ENCODE measurements around the gene SP9.

DNA sequence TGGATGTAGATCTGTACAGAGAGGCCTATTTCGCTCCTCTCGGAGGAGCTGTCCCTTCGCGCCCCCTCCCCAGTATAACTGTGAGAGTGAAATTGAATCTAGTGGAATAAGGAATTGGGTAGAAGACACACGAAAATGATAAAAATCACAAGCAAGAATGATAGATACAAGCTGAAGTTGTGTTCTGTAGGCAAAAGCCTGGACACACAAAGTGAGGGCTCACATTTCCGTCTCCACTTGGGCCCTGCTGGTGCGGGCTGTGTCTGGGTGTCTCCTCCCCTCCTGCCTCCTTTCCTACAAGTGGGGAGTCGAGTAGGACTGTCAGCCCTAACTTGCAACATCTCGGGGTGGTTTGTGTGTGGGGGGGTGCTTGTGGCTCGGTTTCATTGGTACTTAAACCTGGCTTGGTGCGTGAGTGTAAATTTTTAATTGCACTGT lies 457 bp upstream of the SP9 start:
- TF ChIP-seq, protein P1, sequence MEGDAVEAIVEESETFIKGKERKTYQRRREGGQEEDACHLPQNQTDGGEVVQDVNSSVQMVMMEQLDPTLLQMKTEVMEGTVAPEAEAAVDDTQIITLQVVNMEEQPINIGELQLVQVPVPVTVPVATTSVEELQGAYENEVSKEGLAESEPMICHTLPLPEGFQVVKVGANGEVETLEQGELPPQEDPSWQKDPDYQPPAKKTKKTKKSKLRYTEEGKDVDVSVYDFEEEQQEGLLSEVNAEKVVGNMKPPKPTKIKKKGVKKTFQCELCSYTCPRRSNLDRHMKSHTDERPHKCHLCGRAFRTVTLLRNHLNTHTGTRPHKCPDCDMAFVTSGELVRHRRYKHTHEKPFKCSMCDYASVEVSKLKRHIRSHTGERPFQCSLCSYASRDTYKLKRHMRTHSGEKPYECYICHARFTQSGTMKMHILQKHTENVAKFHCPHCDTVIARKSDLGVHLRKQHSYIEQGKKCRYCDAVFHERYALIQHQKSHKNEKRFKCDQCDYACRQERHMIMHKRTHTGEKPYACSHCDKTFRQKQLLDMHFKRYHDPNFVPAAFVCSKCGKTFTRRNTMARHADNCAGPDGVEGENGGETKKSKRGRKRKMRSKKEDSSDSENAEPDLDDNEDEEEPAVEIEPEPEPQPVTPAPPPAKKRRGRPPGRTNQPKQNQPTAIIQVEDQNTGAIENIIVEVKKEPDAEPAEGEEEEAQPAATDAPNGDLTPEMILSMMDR (IDR thresholded peaks at IDR 0.05; ENCODE audit: low read length): no peak
- no peak for TF ChIP-seq EZH2 (IDR thresholded peaks at IDR 0.05; ENCODE audit: borderline replicate concordance, low read length)
